DMS 273 (cell line): ENCODE results near the gene DNAH10.

ENCODE experiments used
- DNase-seq: peaks from one replicate; lab custom pipeline; 2025; ENCODE audit not compliant: unreplicated experiment; lab: John Stamatoyannopoulos, UW

The DNAH10 gene

GRCh38 chr12:123962513-123962912 lies 200.4 kb downstream of the DNAH10 start:
- no peak for DNase-seq

DNA sequence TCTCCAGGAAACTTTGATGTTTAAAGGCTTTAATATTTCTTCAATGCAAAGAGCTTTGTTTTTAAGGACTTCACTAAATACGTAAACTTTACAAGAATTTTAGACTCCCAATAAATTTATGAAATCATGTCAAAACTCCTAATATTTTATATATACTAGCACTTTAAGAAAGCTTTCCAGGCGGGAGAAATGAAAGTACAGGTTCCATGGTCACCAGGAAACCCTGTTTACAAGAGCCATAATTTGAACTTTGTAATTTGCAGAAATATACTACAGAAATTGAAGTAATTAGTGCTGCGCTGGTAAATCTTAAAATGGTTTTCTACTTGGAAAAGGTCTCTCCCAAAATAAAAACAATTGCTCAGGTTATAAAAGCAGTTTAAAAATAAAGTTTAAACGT lies 201.7 kb downstream of the DNAH10 start:
- DNase-seq, result no peak

GRCh38 chr12:123965382-123965781 lies 203.3 kb downstream of the DNAH10 start:
- DNase-seq, result no peak

DNA sequence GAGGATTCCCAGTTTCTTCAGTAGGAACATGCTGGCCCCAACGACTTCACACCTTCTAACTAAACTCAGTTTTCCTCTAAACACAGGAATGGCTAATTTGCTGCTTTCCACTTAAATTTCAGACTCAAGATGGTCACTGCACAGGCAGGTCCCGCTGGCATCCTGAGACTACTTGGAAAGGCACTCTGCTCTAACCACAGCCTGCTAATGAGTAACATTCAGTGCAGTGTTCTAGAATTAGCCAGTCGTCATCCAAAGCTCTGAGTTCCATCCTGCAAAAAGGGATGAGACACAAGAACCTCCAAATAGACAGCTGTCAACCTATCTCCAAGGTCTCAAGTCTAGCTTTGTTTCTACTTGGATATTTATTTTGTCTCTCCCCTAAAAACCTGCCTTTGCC lies 204.5 kb downstream of the DNAH10 start:
- no peak for DNase-seq

DNA sequence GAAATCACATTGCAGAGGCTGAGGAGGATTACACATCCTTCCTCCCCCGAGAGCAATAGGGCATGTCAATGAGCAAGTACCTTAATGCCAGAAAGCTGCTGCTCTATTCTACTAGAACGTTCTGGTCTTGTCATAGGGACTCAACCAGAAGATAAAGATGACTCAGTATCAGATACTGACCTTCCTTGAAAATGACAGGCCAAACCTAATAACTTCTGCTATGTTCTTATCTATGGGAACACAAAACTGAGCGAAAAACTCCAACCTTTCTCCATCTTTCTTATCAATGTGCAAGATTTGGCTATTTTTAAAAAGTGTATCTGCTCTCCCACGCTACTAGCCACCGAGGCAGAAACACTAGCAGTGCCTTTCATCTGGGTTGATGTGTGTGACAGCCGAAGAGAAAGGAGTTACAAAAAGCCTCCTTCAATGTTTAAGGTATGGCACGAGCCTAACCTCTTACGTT lies 205.1 kb downstream of the DNAH10 start:
- no peak for DNase-seq

DNA sequence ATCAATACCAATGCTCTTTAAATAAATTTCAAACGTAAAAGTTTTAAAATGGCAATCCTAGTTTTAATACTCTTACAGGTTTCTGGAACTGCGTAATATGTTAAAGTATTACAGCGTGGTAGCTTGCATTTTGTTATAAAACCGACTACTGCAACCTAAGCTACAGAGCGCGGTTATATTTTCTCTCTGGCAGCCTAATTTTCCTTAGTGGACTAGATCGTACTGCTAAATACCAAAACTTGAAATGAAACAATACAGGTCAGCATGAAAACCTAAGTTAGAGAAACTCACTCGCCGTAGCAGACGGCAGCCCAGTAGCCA lies 209.3 kb downstream of the DNAH10 start:
- no peak for DNase-seq

- DNase-seq, result peak; percentile 40
These were observed 209.8 kb downstream of the DNAH10 start for GRCh38 chr12:123971770-123972456.

GRCh38 chr12:123972457-123973401 lies 210.6 kb downstream of the DNAH10 start, which contains the start of the genes CCDC92 and ZNF664:
TSS of gene CCDC92 (minus strand) at chr12:123972831. CDS start at chr12:123944305, 28,526 bp downstream.
TSS of gene ZNF664 (plus strand) at chr12:123973215. CDS start at chr12:124012145, 38,930 bp downstream.
- DNase-seq, result peak; percentile 97

- peak; percentile 44 for DNase-seq
These were observed 211.6 kb downstream of the DNAH10 start for GRCh38 chr12:123973552-123974341.

DNA sequence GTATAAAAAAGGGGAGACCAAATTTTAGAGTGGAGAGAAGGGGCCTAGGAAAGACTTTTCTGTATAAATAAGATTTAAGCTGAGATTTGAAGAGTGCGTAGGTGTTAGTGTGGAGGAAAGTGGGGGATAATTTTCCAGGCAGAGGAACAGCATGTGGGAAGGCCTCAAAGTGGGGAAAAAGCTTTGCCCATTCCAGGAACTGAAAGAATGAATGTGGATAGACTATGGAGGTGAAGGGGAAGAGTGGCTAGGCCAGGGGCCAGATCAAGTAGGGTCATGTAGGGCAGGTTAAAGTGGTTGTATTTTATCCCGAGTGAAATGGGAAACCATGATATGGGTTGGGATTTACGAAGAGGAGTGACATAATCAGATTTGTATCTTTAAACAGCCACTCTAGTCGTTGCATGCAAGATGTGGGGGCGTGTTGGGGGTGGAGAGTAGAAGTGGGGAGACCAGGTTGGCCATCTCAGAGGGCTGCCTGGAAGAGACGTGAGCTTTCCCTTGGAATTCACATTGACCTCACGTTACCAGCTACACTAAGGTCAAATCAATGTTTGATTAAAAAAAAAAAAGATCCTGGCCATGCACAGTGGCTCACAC lies 214.2 kb downstream of the DNAH10 start:
- no peak for DNase-seq

- no peak for DNase-seq
These were observed 217.5 kb downstream of the DNAH10 start for GRCh38 chr12:123979566-123979965.

GRCh38 chr12:123982269-123982668 lies 220.2 kb downstream of the DNAH10 start:
- DNase-seq, result no peak

GRCh38 chr12:123983822-123984485 lies 221.9 kb downstream of the DNAH10 start:
- DNase-seq, result peak; percentile 66

- no peak for DNase-seq
These were observed 222.8 kb downstream of the DNAH10 start for GRCh38 chr12:123984903-123985302.
